SU-DHL-6 (cell line): ENCODE results near the gene FAM120A.

ENCODE experiments used
- EZH2phosphoT487 ChIP-seq: fragments of 200-600 bp; sonication (generic), shearing (Covaris generic); conservative IDR thresholded peaks from 2 replicates; pipeline ENCODE4 v1.6.1; 2018; ENCODE audit warnings: mild to moderate bottlenecking, antibody characterized with exemption, low read length, moderate library complexity, mixed read lengths
- TF ChIP-seq, protein P1 (sequence below): fragments of 200-600 bp; sonication (generic); IDR thresholded peaks from one replicate; pipeline ENCODE4 v1.5.1; 2017; ENCODE audit warnings: antibody characterized with exemption, mild to moderate bottlenecking, low read length, moderate library complexity; ENCODE audit not compliant: insufficient read depth, poor library complexity, severe bottlenecking

DNA sequence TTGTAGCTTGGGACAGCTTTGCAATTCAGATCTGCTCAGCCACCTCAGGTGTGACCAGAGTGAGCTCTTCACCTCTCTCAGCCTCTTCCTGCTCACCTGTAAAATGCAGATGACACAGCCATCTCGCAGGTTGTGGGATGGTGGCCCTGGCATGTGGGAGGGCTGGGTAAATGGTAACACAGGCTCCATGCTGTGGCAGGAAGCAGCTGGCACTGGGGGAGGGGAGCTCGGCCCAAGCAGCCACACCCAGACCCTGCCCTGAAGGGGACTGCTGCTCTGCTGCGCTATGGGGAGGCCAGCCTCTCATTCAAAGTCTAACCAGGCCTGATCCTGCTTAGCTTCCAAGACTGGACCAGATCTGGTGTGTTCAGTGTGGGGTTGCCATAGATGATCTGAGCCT, 149.0 kb downstream of the FAM120A start:
- TF ChIP-seq, protein P1, sequence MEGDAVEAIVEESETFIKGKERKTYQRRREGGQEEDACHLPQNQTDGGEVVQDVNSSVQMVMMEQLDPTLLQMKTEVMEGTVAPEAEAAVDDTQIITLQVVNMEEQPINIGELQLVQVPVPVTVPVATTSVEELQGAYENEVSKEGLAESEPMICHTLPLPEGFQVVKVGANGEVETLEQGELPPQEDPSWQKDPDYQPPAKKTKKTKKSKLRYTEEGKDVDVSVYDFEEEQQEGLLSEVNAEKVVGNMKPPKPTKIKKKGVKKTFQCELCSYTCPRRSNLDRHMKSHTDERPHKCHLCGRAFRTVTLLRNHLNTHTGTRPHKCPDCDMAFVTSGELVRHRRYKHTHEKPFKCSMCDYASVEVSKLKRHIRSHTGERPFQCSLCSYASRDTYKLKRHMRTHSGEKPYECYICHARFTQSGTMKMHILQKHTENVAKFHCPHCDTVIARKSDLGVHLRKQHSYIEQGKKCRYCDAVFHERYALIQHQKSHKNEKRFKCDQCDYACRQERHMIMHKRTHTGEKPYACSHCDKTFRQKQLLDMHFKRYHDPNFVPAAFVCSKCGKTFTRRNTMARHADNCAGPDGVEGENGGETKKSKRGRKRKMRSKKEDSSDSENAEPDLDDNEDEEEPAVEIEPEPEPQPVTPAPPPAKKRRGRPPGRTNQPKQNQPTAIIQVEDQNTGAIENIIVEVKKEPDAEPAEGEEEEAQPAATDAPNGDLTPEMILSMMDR, result no peak
- no peak for TF ChIP-seq EZH2phosphoT487
